Natural killer cell (primary cell): ENCODE results near the gene CLIP2. TPM values are rescaled to one million over a fixed set of nuclear protein-coding genes. Genes with fewer than 3 reads are reported as not detected.
"Not testable (repeated sequence)": the region's sequence is repeated elsewhere in the genome, so short reads cannot be mapped to it uniquely, and the experiment has no call there.

Experiments
- ATAC-seq, 3 donors: fragments of 150-1000 bp in 2 of 3; fragments of 200-7000 bp in 1 of 3; cut with Tn5 transposase; 1 replicate in 1 of 3; 2 replicates in 2 of 3; pipeline ENCODE4 v1.10.0; 2021; ENCODE audit warnings: mild to moderate bottlenecking in 2 of 3, moderate library complexity in 2 of 3
- DNase-seq, 2 donors: peaks; one replicate each; pipeline versions ENCODE4 v3.0.0 to v3.0.0-alpha.2; 2013 to 2021; ENCODE audit warnings: mixed read lengths in 1 of 2
- H3K27ac ChIP-seq: one replicate; pipeline ENCODE4 v1.5.1; 2013; ENCODE audit warnings: mild to moderate bottlenecking, low read length
- H3K27me3 ChIP-seq: one replicate; pipeline ENCODE4 v1.6.1; 2013; ENCODE audit warnings: low read length; ENCODE audit not compliant: control insufficient read depth, insufficient read depth
- H3K36me3 ChIP-seq: one replicate; pipeline ENCODE4 v1.6.1; 2013; ENCODE audit warnings: low read length; ENCODE audit not compliant: control insufficient read depth, insufficient read depth
- H3K4me1 ChIP-seq: one replicate; pipeline ENCODE4 v1.6.1; 2013; ENCODE audit warnings: low read length; ENCODE audit not compliant: control insufficient read depth, insufficient read depth
- H3K4me3 ChIP-seq: one replicate; pipeline ENCODE4 v1.5.1; 2013; ENCODE audit warnings: low read length
- H3K9me3 ChIP-seq: one replicate; pipeline ENCODE4 v1.6.1; 2013; ENCODE audit warnings: low read length; ENCODE audit not compliant: control insufficient read depth, insufficient read depth
- H3K27ac Mint-ChIP-seq, 2 donors: one replicate each; pipeline ENCODE4 v1.8.0; 2022; ENCODE audit warnings: mild to moderate bottlenecking in 2 of 2, mixed read lengths in 2 of 2, moderate library complexity in 1 of 2
- H3K27me3 Mint-ChIP-seq, 2 donors: one replicate each; pipeline ENCODE4 v1.8.0; 2022; ENCODE audit warnings: low read depth in 2 of 2, mixed read lengths in 2 of 2
- H3K36me3 Mint-ChIP-seq: one replicate; pipeline ENCODE4 v1.8.0; 2022; ENCODE audit warnings: mixed read lengths
- H3K4me1 Mint-ChIP-seq, 2 donors: one replicate each; pipeline ENCODE4 v1.8.0; 2022; ENCODE audit warnings: mixed read lengths in 2 of 2
- H3K4me3 Mint-ChIP-seq: one replicate; pipeline ENCODE4 v1.8.0; 2022; ENCODE audit warnings: mild to moderate bottlenecking, moderate library complexity, mixed read lengths
- H3K9me3 Mint-ChIP-seq, 2 donors: one replicate each; pipeline ENCODE4 v1.8.0; 2022; ENCODE audit warnings: mixed read lengths in 2 of 2
- WGBS: methylation state at CpG from one replicate; pipeline ENCODE4 v1.1.7; 2013; ENCODE audit warnings: missing lambda C conversion rate; ENCODE audit not compliant: insufficient coverage; 5-methylcytosine and 5-hydroxymethylcytosine counted together
- intact Hi-C: fragments of 100-400 bp; cut with micrococcal nuclease; formaldehyde crosslinking; loops from one replicate; pipeline ENCODE4 v1.14.2; 2022
- total RNA-seq, 4 donors: library from RNA; stranded (reverse); fragments of 120-200 nt in 1 of 4; gene quantifications; one replicate each; pipeline versions ENCODE4 v1.2.3 to v1.2.4, GENCODE V29; 2013 to 2022
- TF ChIP-seq, protein P1 (sequence below): fragments of 200-600 bp; IDR thresholded peaks from one replicate; pipeline ENCODE4 v1.8.0; 2022; ENCODE audit warnings: antibody characterized with exemption

The CLIP2 gene
- total RNA-seq, 3 donors from 2014 or later (not counting 1 experiment from before 2014, with no cell fraction given), result 8.5 to 14.7 (median 10.5) TPM

DNA sequence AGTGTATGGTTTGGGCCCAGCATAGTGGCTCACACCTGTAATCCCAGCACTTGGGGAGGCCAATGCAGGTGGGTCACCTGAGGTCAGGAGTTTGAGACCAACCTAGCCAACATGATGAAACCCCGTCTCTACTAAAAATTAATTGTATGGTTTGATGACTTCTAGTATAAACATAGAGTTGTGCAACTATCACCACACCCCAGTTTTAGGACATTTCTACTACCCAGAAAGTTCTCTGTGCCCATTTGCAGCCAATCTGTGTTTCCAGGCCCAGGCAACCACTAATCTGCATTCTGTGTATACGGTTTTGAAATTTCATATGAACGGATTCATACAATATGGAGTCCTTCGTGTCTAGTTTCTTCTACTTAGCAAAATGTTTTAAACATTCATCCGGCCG is 20.0 kb downstream of the CLIP2 start:
- DNase-seq (no peak), ATAC-seq (no peak)
- TF ChIP-seq, protein P1, sequence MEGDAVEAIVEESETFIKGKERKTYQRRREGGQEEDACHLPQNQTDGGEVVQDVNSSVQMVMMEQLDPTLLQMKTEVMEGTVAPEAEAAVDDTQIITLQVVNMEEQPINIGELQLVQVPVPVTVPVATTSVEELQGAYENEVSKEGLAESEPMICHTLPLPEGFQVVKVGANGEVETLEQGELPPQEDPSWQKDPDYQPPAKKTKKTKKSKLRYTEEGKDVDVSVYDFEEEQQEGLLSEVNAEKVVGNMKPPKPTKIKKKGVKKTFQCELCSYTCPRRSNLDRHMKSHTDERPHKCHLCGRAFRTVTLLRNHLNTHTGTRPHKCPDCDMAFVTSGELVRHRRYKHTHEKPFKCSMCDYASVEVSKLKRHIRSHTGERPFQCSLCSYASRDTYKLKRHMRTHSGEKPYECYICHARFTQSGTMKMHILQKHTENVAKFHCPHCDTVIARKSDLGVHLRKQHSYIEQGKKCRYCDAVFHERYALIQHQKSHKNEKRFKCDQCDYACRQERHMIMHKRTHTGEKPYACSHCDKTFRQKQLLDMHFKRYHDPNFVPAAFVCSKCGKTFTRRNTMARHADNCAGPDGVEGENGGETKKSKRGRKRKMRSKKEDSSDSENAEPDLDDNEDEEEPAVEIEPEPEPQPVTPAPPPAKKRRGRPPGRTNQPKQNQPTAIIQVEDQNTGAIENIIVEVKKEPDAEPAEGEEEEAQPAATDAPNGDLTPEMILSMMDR, result no peak
- Mint-ChIP-seq H3K4me1 (peaks cover 20 to 29% of the 10 kb centered on the region in 2 donors), H3K9me3 (no peaks in the 10 kb centered on the region), H3K4me3 (no peak overlapping the region), H3K36me3 (no peaks in the 10 kb centered on the region), H3K27me3 (peaks cover 0 to 3% of the 10 kb centered on the region in 2 donors), H3K27ac (no peak overlapping the region)
- Histone ChIP-seq H3K27ac (no peak overlapping the region), H3K9me3 (no peaks in the 10 kb centered on the region), H3K27me3 (no peaks in the 10 kb centered on the region), H3K4me1 (peaks cover 18% of the 10 kb centered on the region), H3K4me3 (no peak overlapping the region), H3K36me3 (no peaks in the 10 kb centered on the region)
- intact Hi-C loops, result no loop called here
- WGBS, result 96% methylated on average over 5 of the region's 6 CpGs

DNA sequence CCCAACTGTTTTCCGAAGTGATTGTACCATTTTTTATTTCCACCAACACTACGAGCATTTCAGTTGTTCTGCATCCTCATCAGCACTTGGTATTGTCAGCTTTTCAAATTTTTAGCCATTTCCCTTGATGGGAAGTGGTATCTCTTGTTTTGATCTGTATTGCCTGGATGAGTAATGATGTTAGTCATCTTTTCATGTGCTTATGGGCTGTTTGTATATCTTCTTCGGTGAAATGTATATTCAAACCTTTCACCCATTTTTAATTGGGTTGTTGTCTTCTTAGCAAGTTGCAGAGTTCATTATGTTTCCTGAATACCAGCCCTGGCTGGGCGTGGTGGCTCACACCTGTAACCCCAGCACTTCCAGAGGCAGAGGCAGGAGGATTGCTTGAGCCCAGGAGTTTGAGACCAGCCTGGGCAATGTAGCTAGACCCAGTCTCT is 22.1 kb downstream of the CLIP2 start:
- no peaks in the 10 kb centered on the region for H3K9me3 ChIP-seq
- TF ChIP-seq, protein P1, result no peak
- Mint-ChIP-seq H3K9me3 (no peaks in the 10 kb centered on the region), H3K4me1 (peaks cover 13 to 22% of the 10 kb centered on the region in 2 donors), H3K27ac (no peak overlapping the region), H3K4me3 (no peak overlapping the region), H3K27me3 (peaks cover 0 to 3% of the 10 kb centered on the region in 2 donors), H3K36me3 (no peaks in the 10 kb centered on the region)
- H3K4me3 ChIP-seq, result no peak overlapping the region
- DNase-seq (no peak), ATAC-seq (no peak)
- intact Hi-C loops, result no loop called here
- H3K27me3 ChIP-seq, result no peaks in the 10 kb centered on the region
- no peaks in the 10 kb centered on the region for H3K36me3 ChIP-seq
- H3K27ac ChIP-seq, result no peak overlapping the region
- peaks cover 12% of the 10 kb centered on the region for H3K4me1 ChIP-seq
- WGBS, result 92% methylated on average over 2 of the region's 4 CpGs

DNA sequence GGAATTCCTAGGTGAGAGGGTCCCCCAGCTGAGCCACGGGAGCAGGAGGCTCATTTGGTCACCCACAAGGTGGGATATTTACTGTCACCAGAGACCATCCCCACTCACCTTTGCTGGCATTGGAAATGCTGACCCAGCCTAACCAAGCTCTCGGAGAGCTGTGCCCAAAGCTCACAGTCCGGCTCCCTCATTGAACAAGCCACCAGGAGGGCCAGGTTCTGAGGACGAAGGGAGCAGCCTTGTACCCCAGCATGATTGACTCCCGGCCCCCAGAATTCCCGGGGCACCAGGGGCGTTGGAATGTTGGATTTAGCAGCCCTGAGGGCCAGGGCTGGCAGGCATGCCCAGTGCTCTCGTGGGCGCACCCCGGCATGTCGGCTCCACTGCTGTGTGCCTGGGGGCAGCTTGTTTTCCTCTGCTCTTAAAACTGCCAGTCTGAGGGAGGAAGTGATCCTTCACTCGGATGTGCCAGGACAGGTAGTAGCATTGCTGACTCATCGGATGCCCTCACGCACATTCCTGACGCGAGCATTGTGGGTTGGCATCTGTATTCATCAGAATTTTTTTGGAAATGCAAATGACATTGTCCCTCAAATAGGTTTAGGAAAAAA is 23.3 kb downstream of the CLIP2 start:
- H3K4me3 ChIP-seq, result no peak overlapping the region
- ATAC-seq, result no peak
- H3K36me3 Mint-ChIP-seq, result no peaks in the 10 kb centered on the region
- H3K9me3 Mint-ChIP-seq, result no peaks in the 10 kb centered on the region
- no peak overlapping the region for H3K4me3 Mint-ChIP-seq
- 54% methylated on average over 16 of the region's 16 CpGs for WGBS
- H3K36me3 ChIP-seq, result no peaks in the 10 kb centered on the region
- no peak overlapping the region for H3K27ac Mint-ChIP-seq
- peaks cover 4 to 10% of the 10 kb centered on the region in 2 donors for H3K4me1 Mint-ChIP-seq
- H3K27me3 Mint-ChIP-seq, result peaks cover 0 to 3% of the 10 kb centered on the region in 2 donors
- H3K4me1 ChIP-seq, result no peaks in the 10 kb centered on the region
- no peak overlapping the region for H3K27ac ChIP-seq
- intact Hi-C loops, result no loop called here
- TF ChIP-seq, protein P1, result no peak
- H3K27me3 ChIP-seq, result no peaks in the 10 kb centered on the region
- H3K9me3 ChIP-seq, result no peaks in the 10 kb centered on the region
- no peak for DNase-seq

DNA sequence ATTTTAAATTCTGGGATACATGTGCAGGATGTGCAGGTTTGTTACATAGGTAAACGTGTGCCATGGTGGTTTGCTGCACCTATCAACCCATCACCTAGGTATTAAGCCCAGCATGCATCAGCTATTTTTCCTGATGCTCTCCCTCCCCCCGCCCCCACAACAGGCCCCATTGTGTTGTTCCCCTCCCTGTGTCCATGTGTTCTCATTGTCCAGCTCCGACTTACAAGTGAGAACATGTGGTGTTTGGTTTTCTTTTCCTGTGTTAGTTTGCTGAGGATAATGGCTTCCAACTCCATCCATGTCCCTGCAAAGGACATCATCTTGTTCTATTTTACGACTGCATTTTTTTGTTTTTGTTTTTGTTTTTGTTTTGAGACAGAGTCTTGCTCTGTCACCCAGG is 26.7 kb downstream of the CLIP2 start:
- H3K27ac ChIP-seq, H3K4me3 Mint-ChIP-seq, H3K9me3 Mint-ChIP-seq, H3K27ac Mint-ChIP-seq, H3K27me3 Mint-ChIP-seq, H3K9me3 ChIP-seq, H3K27me3 ChIP-seq, intact Hi-C loops, H3K4me1 ChIP-seq, ATAC-seq, H3K36me3 Mint-ChIP-seq, H3K4me1 Mint-ChIP-seq, H3K36me3 ChIP-seq, DNase-seq, H3K4me3 ChIP-seq: not testable (repeated sequence)
- WGBS, result 60% methylated on average over 1 of the region's 4 CpGs
